ENCODE results near the gene ATAD2B.

- no peak for TF ChIP-seq EP300 (IDR thresholded peaks at IDR 0.05; ENCODE audit: low read depth)
- TF ChIP-seq, protein P1, sequence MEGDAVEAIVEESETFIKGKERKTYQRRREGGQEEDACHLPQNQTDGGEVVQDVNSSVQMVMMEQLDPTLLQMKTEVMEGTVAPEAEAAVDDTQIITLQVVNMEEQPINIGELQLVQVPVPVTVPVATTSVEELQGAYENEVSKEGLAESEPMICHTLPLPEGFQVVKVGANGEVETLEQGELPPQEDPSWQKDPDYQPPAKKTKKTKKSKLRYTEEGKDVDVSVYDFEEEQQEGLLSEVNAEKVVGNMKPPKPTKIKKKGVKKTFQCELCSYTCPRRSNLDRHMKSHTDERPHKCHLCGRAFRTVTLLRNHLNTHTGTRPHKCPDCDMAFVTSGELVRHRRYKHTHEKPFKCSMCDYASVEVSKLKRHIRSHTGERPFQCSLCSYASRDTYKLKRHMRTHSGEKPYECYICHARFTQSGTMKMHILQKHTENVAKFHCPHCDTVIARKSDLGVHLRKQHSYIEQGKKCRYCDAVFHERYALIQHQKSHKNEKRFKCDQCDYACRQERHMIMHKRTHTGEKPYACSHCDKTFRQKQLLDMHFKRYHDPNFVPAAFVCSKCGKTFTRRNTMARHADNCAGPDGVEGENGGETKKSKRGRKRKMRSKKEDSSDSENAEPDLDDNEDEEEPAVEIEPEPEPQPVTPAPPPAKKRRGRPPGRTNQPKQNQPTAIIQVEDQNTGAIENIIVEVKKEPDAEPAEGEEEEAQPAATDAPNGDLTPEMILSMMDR (IDR thresholded peaks at IDR 0.05): no peak
Observed at GRCh38 chr2:23788100-23788499, 138.8 kb downstream of the ATAD2B start.

All from transverse colon (tissue), 3 donors.